HCT116 (cell line): ENCODE data around the gene TPO. TPM values are rescaled to one million over a fixed set of nuclear protein-coding genes. Genes with fewer than 3 reads are reported as not detected.

Experiments used
- ATAC-seq: fragments of 200-7000 bp; cut with Tn5 transposase; 2 replicates; pipeline ENCODE4 v1.9.1; 2020; ENCODE audit warnings: mild to moderate bottlenecking, moderate library complexity
- BruUV-seq: library from RNA; stranded (reverse); fragments of 400-500 nt; replicated peaks from 2 replicates; lab custom pipeline; 2021; lab: Mats Ljungman, UMichigan
- CTCF ChIA-PET: fragments of 300-600 bp; sonication (Branson Sonifier 250); formaldehyde crosslinking; loops from one replicate; lab custom pipeline; 2021; ENCODE audit warnings: antibody characterized with exemption; lab: Charles Lee
- POLR2A ChIA-PET: fragments of 300-600, 350-600 bp; sonication (Branson Sonifier 250); formaldehyde crosslinking; loops from one replicate; lab custom pipeline; 2021; ENCODE audit warnings: antibody characterized with exemption; lab: Charles Lee
- RAD21 ChIA-PET, 2 experiments: fragments of 300-600 bp; sonication (Branson Sonifier 250); formaldehyde crosslinking; loops; one replicate each; lab custom pipeline; 2023; ENCODE audit warnings: low total read pairs in 2 of 2; ENCODE audit not compliant: uncharacterized antibody in 2 of 2, unreplicated experiment in 2 of 2, low non-redundant PET in 1 of 2; lab: Charles Lee
- DNase-seq: peaks from one replicate; pipeline ENCODE4 v3.0.0-alpha.2; 2010; ENCODE audit warnings: low read depth, low spot score
- H2AFZ ChIP-seq: fragments of 200-600 bp; shearing (Covaris generic), sonication (generic); 2 replicates; pipeline ENCODE4 v1.6.1; 2017; ENCODE audit warnings: low read depth, mixed run types, mixed read lengths, antibody characterized with exemption, low read length; ENCODE audit not compliant: poor library complexity, severe bottlenecking
- H3K27ac ChIP-seq: 2 replicates; pipeline ENCODE4 v1.5.1; 2012; ENCODE audit warnings: low read depth, low read length
- H3K27me3 ChIP-seq: fragments of 200-600 bp; sonication (generic); 2 replicates; pipeline ENCODE4 v1.6.1; 2016; ENCODE audit warnings: mixed run types, low read length, mixed read lengths; ENCODE audit not compliant: insufficient read depth
- H3K36me3 ChIP-seq, 2 experiments: fragments of 200-500 bp in 1 of 2; fragments of 200-600 bp in 1 of 2; sonication (Bioruptor generic) in 1 of 2; sonication (generic) in 1 of 2; 2 replicates each; pipeline versions ENCODE4 v1.5.1 to v1.6.1; 2014 to 2016; ENCODE audit warnings: low read length in 2 of 2, inconsistent platforms in 1 of 2, mixed read lengths in 1 of 2, mixed run types in 1 of 2; ENCODE audit not compliant: insufficient read depth in 2 of 2, control insufficient read depth in 1 of 2
- H3K4me1 ChIP-seq, 2 experiments: fragments of 200-600 bp in 1 of 2; sonication (generic) in 1 of 2; 2 replicates each; pipeline versions ENCODE4 v1.5.1 to v1.6.1; 2012 to 2017; ENCODE audit warnings: low read length in 2 of 2, inconsistent platforms in 1 of 2, mild to moderate bottlenecking in 1 of 2, mixed read lengths in 1 of 2, mixed run types in 1 of 2, moderate library complexity in 1 of 2; ENCODE audit not compliant: insufficient read depth in 2 of 2, control insufficient read depth in 1 of 2
- H3K4me2 ChIP-seq: fragments of 200-600 bp; sonication (generic); 2 replicates; pipeline ENCODE4 v1.6.1; 2017; ENCODE audit warnings: mixed run types, low read length, mixed read lengths
- H3K4me3 ChIP-seq, 2 experiments: fragments of 200-600 bp in 1 of 2; sonication (generic) in 1 of 2; replicated peaks in 1 of 2; 2 replicates each; pipeline ENCODE4 v1.5.1; 2011 to 2016; ENCODE audit warnings: low read length in 2 of 2, control low read depth in 1 of 2, low read depth in 1 of 2, mild to moderate bottlenecking in 1 of 2, mixed read lengths in 1 of 2, mixed run types in 1 of 2
- H3K79me2 ChIP-seq: fragments of 200-600 bp; sonication (generic); 2 replicates; pipeline ENCODE4 v1.6.1; 2017; ENCODE audit warnings: mild to moderate bottlenecking, mixed run types, low read length, moderate library complexity, mixed read lengths; ENCODE audit not compliant: insufficient read depth
- H3K9ac ChIP-seq: fragments of 200-600 bp; sonication (generic); 2 replicates; pipeline ENCODE4 v1.6.1; 2016; ENCODE audit warnings: low read length, mixed read lengths
- H3K9me2 ChIP-seq: fragments of 200-600 bp; sonication (generic), shearing (Covaris generic); 2 replicates; pipeline ENCODE4 v1.6.1; 2017; ENCODE audit warnings: mixed run types, mild to moderate bottlenecking, moderate library complexity; ENCODE audit not compliant: insufficient read depth
- H3K9me3 ChIP-seq, 2 experiments: fragments of 200-500 bp in 1 of 2; fragments of 200-600 bp in 1 of 2; sonication (Bioruptor generic) in 1 of 2; sonication (generic) in 1 of 2; 2 replicates each; pipeline ENCODE4 v1.6.1; 2014 to 2017; ENCODE audit warnings: low read length in 2 of 2, mixed read lengths in 2 of 2, inconsistent platforms in 1 of 2, low read depth in 1 of 2, mild to moderate bottlenecking in 1 of 2, mixed run types in 1 of 2, moderate library complexity in 1 of 2; ENCODE audit not compliant: control insufficient read depth in 1 of 2, insufficient read depth in 1 of 2
- H4K20me1 ChIP-seq: fragments of 200-600 bp; sonication (generic), shearing (Covaris generic); 2 replicates; pipeline ENCODE4 v1.6.1; 2017; ENCODE audit warnings: mixed run types, mild to moderate bottlenecking, moderate library complexity; ENCODE audit not compliant: insufficient read depth
- ATF3 ChIP-seq: IDR thresholded peaks from 2 replicates; pipeline ENCODE4 v1.6.1; 2012
- CBX3 ChIP-seq: IDR thresholded peaks from 2 replicates; pipeline ENCODE4 v1.6.1; 2012; ENCODE audit warnings: low read depth
- CTCF ChIP-seq, 3 experiments: fragments of 200-600 bp in 1 of 3; sonication (generic) in 1 of 3; IDR thresholded peaks in 2 of 3; conservative IDR thresholded peaks in 1 of 3; 2 replicates each; pipeline ENCODE4 v1.5.1; 2012 to 2017; ENCODE audit warnings: low read depth in 2 of 3, low read length in 2 of 3, antibody characterized with exemption in 1 of 3, borderline replicate concordance in 1 of 3, control low read depth in 1 of 3, mild to moderate bottlenecking in 1 of 3, mixed read lengths in 1 of 3, mixed run types in 1 of 3, moderate library complexity in 1 of 3; ENCODE audit not compliant: insufficient read depth in 1 of 3
- EGR1 ChIP-seq: IDR thresholded peaks from 2 replicates; pipeline ENCODE4 v1.6.1; 2012; ENCODE audit warnings: low read depth
- ELF1 ChIP-seq: IDR thresholded peaks from 2 replicates; pipeline ENCODE4 v1.6.1; 2012; ENCODE audit warnings: low read depth, borderline replicate concordance
- EZH2 ChIP-seq: fragments of 200-600 bp; sonication (generic); IDR thresholded peaks from 2 replicates; pipeline ENCODE4 v1.6.1; 2017; ENCODE audit warnings: antibody characterized with exemption, mixed run types
- EZH2phosphoT487 ChIP-seq: fragments of 200-600 bp; IDR thresholded peaks from 2 replicates; pipeline ENCODE4 v1.6.1; 2018; ENCODE audit warnings: antibody characterized with exemption, borderline replicate concordance
- FOSL1 ChIP-seq: IDR thresholded peaks from 2 replicates; pipeline ENCODE4 v1.6.1; 2012; ENCODE audit warnings: low read depth
- JUND ChIP-seq: IDR thresholded peaks from 2 replicates; pipeline ENCODE4 v1.6.1; 2012
- RAD21 ChIP-seq: IDR thresholded peaks from 2 replicates; pipeline ENCODE4 v1.6.1; 2012; ENCODE audit warnings: low read depth, mild to moderate bottlenecking
- SP1 ChIP-seq: IDR thresholded peaks from 2 replicates; pipeline ENCODE4 v1.6.1; 2012; ENCODE audit warnings: low read depth
- TCF7L2 ChIP-seq: IDR thresholded peaks from 2 replicates; pipeline ENCODE4 v1.7.0; 2011; ENCODE audit warnings: borderline replicate concordance, inconsistent platforms; ENCODE audit not compliant: insufficient read depth, insufficient read length; ENCODE audit errors: extremely low read depth
- YY1 ChIP-seq: IDR thresholded peaks from 2 replicates; pipeline ENCODE4 v1.6.1; 2011; ENCODE audit warnings: low read length, low read depth, moderate library complexity, mild to moderate bottlenecking; ENCODE audit not compliant: insufficient replicate concordance; ENCODE audit errors: extremely low read depth
- ZBTB33 ChIP-seq: IDR thresholded peaks from 2 replicates; pipeline ENCODE4 v1.6.1; 2011; ENCODE audit warnings: mild to moderate bottlenecking, low read length, moderate library complexity; ENCODE audit not compliant: insufficient replicate concordance; ENCODE audit errors: extremely low read depth
- ZFX ChIP-seq: fragments of 450-650 bp; IDR thresholded peaks from 2 replicates; pipeline ENCODE4 v1.6.1; 2017
- intact Hi-C: fragments of 100-400 bp; cut with micrococcal nuclease; formaldehyde crosslinking; loops from 2 replicates; pipeline ENCODE4 v1.10.0; 2022
- total RNA-seq: library from RNA; stranded (reverse); gene quantifications from one replicate; pipeline ENCODE4 v1.2.1, GENCODE V29; 2021; ENCODE audit not compliant: unreplicated experiment

The TPO gene
- total RNA-seq, 1 experiment from 2014 or later = not detected

GRCh38 chr2:1540481-1540880, 127.2 kb downstream of the TPO start (continued):
- TF ChIP-seq CTCF (IDR thresholded peaks at IDR 0.05 in 2 of 3, conservative IDR thresholded peaks at IDR 0.05 in 1 of 3; ENCODE audit: borderline replicate concordance in 1 of 3, insufficient read depth in 1 of 3, low read depth in 2 of 3, low read length in 2 of 3) (no peak), SP1 (no peak), EGR1 (no peak), EZH2phosphoT487 (no peak), ATF3 (no peak), ZFX (no peak), ZBTB33 (no peak)

- RAD21 ChIA-PET = no interaction called here
- DNase-seq (no peak), ATAC-seq (no peak)
- intact Hi-C loops = no loop called here
- H3K9ac ChIP-seq = no peak overlapping the region
- H3K4me1 ChIP-seq = no peaks in the 10 kb centered on the region
- H3K9me2 ChIP-seq = no peaks in the 10 kb centered on the region
- no peak overlapping the region for H3K4me3 ChIP-seq
- H3K27me3 ChIP-seq = no peaks in the 10 kb centered on the region
- no peaks in the 10 kb centered on the region for H3K9me3 ChIP-seq
- no peak overlapping the region for H3K27ac ChIP-seq
- H3K4me2 ChIP-seq = no peak overlapping the region
- no peaks in the 10 kb centered on the region for H4K20me1 ChIP-seq
- CTCF ChIA-PET = no interaction called here
- H3K36me3 ChIP-seq = no peaks in the 10 kb centered on the region
- no peak overlapping the region for H2AFZ ChIP-seq
- POLR2A ChIA-PET = no interaction called here
- no peaks in the 10 kb centered on the region for H3K79me2 ChIP-seq
- BruUV-seq = no TSS peak
- TF ChIP-seq ZBTB33 (no peak), FOSL1 (no peak), RAD21 (no peak), CBX3 (no peak), SP1 (no peak), CTCF (IDR thresholded peaks at IDR 0.05 in 2 of 3, conservative IDR thresholded peaks at IDR 0.05 in 1 of 3; ENCODE audit: borderline replicate concordance in 1 of 3, insufficient read depth in 1 of 3, low read depth in 2 of 3, low read length in 2 of 3) (no peak), ATF3 (no peak), YY1 (no peak), EZH2 (no peak), TCF7L2 (no peak), EZH2phosphoT487 (no peak), JUND (no peak), ELF1 (no peak)
These were observed 127.8 kb downstream of the TPO start for GRCh38 chr2:1541040-1541439.
